ENCODE measurements around the gene GLS. TPM values are rescaled to one million over a fixed set of nuclear protein-coding genes. Genes with fewer than 3 reads are reported as not detected.
"Not testable (repeated sequence)": the region's sequence is repeated elsewhere in the genome, so short reads cannot be mapped to it uniquely, and the experiment has no call there.

The GLS gene
- total RNA-seq, 1 donor from 2014 or later = 163 TPM

- Histone ChIP-seq H3K9ac (ENCODE audit: low read depth in 1 of 3, low read length in 3 of 3) (no peak overlapping the region), H3K27me3 (ENCODE audit: control insufficient read depth in 3 of 3, insufficient read depth in 3 of 3, low read length in 3 of 3) (no peaks in the 10 kb centered on the region), H3K36me3 (ENCODE audit: control insufficient read depth in 3 of 3, insufficient read depth in 3 of 3, low read length in 3 of 3) (no peaks in the 10 kb centered on the region), H3K4me3 (ENCODE audit: low read length in 3 of 3) (no peak overlapping the region), H3K4me1 (ENCODE audit: control insufficient read depth in 3 of 3, insufficient read depth in 3 of 3, low read length in 3 of 3) (peaks cover 0 to 4% (median 0%) of the 10 kb centered on the region in 3 donors), H3K27ac (ENCODE audit: low read depth, low read length) (no peak overlapping the region), H3K9me3 (ENCODE audit: control insufficient read depth in 3 of 3, low read length in 3 of 3) (no peaks in the 10 kb centered on the region)
Observed at GRCh38 chr2:190941571-190941970, 61.0 kb downstream of the GLS start.

- H3K9ac ChIP-seq (ENCODE audit: low read depth in 1 of 3, low read length in 3 of 3) = no peak overlapping the region
- no peaks in the 10 kb centered on the region for H3K27me3 ChIP-seq (ENCODE audit: control insufficient read depth in 3 of 3, insufficient read depth in 3 of 3, low read length in 3 of 3)
- H3K4me3 ChIP-seq (ENCODE audit: low read length in 3 of 3) = no peak overlapping the region
- H3K4me1 ChIP-seq (ENCODE audit: control insufficient read depth in 3 of 3, insufficient read depth in 3 of 3, low read length in 3 of 3) = peaks cover 0 to 8% (median 2%) of the 10 kb centered on the region in 3 donors
- H3K36me3 ChIP-seq (ENCODE audit: control insufficient read depth in 3 of 3, insufficient read depth in 3 of 3, low read length in 3 of 3) = no peaks in the 10 kb centered on the region
- H3K9me3 ChIP-seq (ENCODE audit: control insufficient read depth in 3 of 3, low read length in 3 of 3) = no peaks in the 10 kb centered on the region
- H3K27ac ChIP-seq (ENCODE audit: low read depth, low read length) = no peak overlapping the region
Observed at GRCh38 chr2:190942697-190943096, 62.1 kb downstream of the GLS start.

- Histone ChIP-seq H3K36me3 (ENCODE audit: control insufficient read depth in 3 of 3, insufficient read depth in 3 of 3, low read length in 3 of 3) (no peaks in the 10 kb centered on the region), H3K27me3 (ENCODE audit: control insufficient read depth in 3 of 3, insufficient read depth in 3 of 3, low read length in 3 of 3) (no peaks in the 10 kb centered on the region), H3K4me3 (ENCODE audit: low read length in 3 of 3) (no peak overlapping the region), H3K4me1 (ENCODE audit: control insufficient read depth in 3 of 3, insufficient read depth in 3 of 3, low read length in 3 of 3) (peaks cover 0 to 11% (median 3%) of the 10 kb centered on the region in 3 donors), H3K27ac (ENCODE audit: low read depth, low read length) (no peak overlapping the region), H3K9ac (ENCODE audit: low read depth in 1 of 3, low read length in 3 of 3) (no peak overlapping the region), H3K9me3 (ENCODE audit: control insufficient read depth in 3 of 3, low read length in 3 of 3) (no peaks in the 10 kb centered on the region)
Observed at GRCh38 chr2:190943706-190944105, 63.1 kb downstream of the GLS start.

- Histone ChIP-seq H3K36me3 (ENCODE audit: control insufficient read depth in 3 of 3, insufficient read depth in 3 of 3, low read length in 3 of 3) (no peaks in the 10 kb centered on the region), H3K4me3 (ENCODE audit: low read length in 3 of 3) (no peak overlapping the region), H3K4me1 (ENCODE audit: control insufficient read depth in 3 of 3, insufficient read depth in 3 of 3, low read length in 3 of 3) (peaks cover 2 to 8% (median 3%) of the 10 kb centered on the region in 3 donors), H3K9me3 (ENCODE audit: control insufficient read depth in 3 of 3, low read length in 3 of 3) (no peaks in the 10 kb centered on the region), H3K27me3 (ENCODE audit: control insufficient read depth in 3 of 3, insufficient read depth in 3 of 3, low read length in 3 of 3) (no peaks in the 10 kb centered on the region), H3K27ac (ENCODE audit: low read depth, low read length) (no peak overlapping the region), H3K9ac (ENCODE audit: low read depth in 1 of 3, low read length in 3 of 3) (no peak overlapping the region)
Observed at GRCh38 chr2:190947141-190947540, 66.5 kb downstream of the GLS start.

GRCh38 chr2:190947711-190948251 is 67.2 kb downstream of the GLS start:
- Histone ChIP-seq H3K27me3 (ENCODE audit: control insufficient read depth in 3 of 3, insufficient read depth in 3 of 3, low read length in 3 of 3) (no peaks in the 10 kb centered on the region), H3K4me3 (ENCODE audit: low read length in 3 of 3) (peak overlapping the region in 1 of 3 donors; percentile 44), H3K9ac (ENCODE audit: low read depth in 1 of 3, low read length in 3 of 3) (peak overlapping the region in 1 of 3 donors; percentile 51), H3K9me3 (ENCODE audit: control insufficient read depth in 3 of 3, low read length in 3 of 3) (no peaks in the 10 kb centered on the region), H3K36me3 (ENCODE audit: control insufficient read depth in 3 of 3, insufficient read depth in 3 of 3, low read length in 3 of 3) (no peaks in the 10 kb centered on the region), H3K27ac (ENCODE audit: low read depth, low read length) (no peak overlapping the region), H3K4me1 (ENCODE audit: control insufficient read depth in 3 of 3, insufficient read depth in 3 of 3, low read length in 3 of 3) (peaks cover 2 to 8% (median 3%) of the 10 kb centered on the region in 3 donors)

- H3K27ac ChIP-seq (ENCODE audit: low read depth, low read length) = no peak overlapping the region
- no peaks in the 10 kb centered on the region for H3K27me3 ChIP-seq (ENCODE audit: control insufficient read depth in 3 of 3, insufficient read depth in 3 of 3, low read length in 3 of 3)
- H3K36me3 ChIP-seq (ENCODE audit: control insufficient read depth in 3 of 3, insufficient read depth in 3 of 3, low read length in 3 of 3) = no peaks in the 10 kb centered on the region
- H3K4me1 ChIP-seq (ENCODE audit: control insufficient read depth in 3 of 3, insufficient read depth in 3 of 3, low read length in 3 of 3) = peaks cover 2 to 8% (median 3%) of the 10 kb centered on the region in 3 donors
- no peak overlapping the region for H3K9ac ChIP-seq (ENCODE audit: low read depth in 1 of 3, low read length in 3 of 3)
- no peaks in the 10 kb centered on the region for H3K9me3 ChIP-seq (ENCODE audit: control insufficient read depth in 3 of 3, low read length in 3 of 3)
- no peak overlapping the region for H3K4me3 ChIP-seq (ENCODE audit: low read length in 3 of 3)
Observed at GRCh38 chr2:190948671-190949070, 68.0 kb downstream of the GLS start.

- Histone ChIP-seq H3K4me1 (ENCODE audit: control insufficient read depth in 3 of 3, insufficient read depth in 3 of 3, low read length in 3 of 3) (peaks cover 2 to 8% (median 3%) of the 10 kb centered on the region in 3 donors), H3K27me3 (ENCODE audit: control insufficient read depth in 3 of 3, insufficient read depth in 3 of 3, low read length in 3 of 3) (no peaks in the 10 kb centered on the region), H3K4me3 (ENCODE audit: low read length in 3 of 3) (no peak overlapping the region), H3K9ac (ENCODE audit: low read depth in 1 of 3, low read length in 3 of 3) (no peak overlapping the region), H3K27ac (ENCODE audit: low read depth, low read length) (no peak overlapping the region), H3K36me3 (ENCODE audit: control insufficient read depth in 3 of 3, insufficient read depth in 3 of 3, low read length in 3 of 3) (no peaks in the 10 kb centered on the region), H3K9me3 (ENCODE audit: control insufficient read depth in 3 of 3, low read length in 3 of 3) (no peaks in the 10 kb centered on the region)
Observed at GRCh38 chr2:190950566-190950991, 70.0 kb downstream of the GLS start.

GRCh38 chr2:190953257-190953656 is 72.6 kb downstream of the GLS start:
- no peaks in the 10 kb centered on the region for H3K36me3 ChIP-seq (ENCODE audit: control insufficient read depth in 3 of 3, insufficient read depth in 3 of 3, low read length in 3 of 3)
- H3K27ac ChIP-seq (ENCODE audit: low read depth, low read length) = no peak overlapping the region
- peaks cover 0 to 5% (median 2%) of the 10 kb centered on the region in 3 donors for H3K4me1 ChIP-seq (ENCODE audit: control insufficient read depth in 3 of 3, insufficient read depth in 3 of 3, low read length in 3 of 3)
- H3K27me3 ChIP-seq (ENCODE audit: control insufficient read depth in 3 of 3, insufficient read depth in 3 of 3, low read length in 3 of 3) = no peaks in the 10 kb centered on the region
- no peaks in the 10 kb centered on the region for H3K9me3 ChIP-seq (ENCODE audit: control insufficient read depth in 3 of 3, low read length in 3 of 3)
- no peak overlapping the region for H3K9ac ChIP-seq (ENCODE audit: low read depth in 1 of 3, low read length in 3 of 3)
- H3K4me3 ChIP-seq (ENCODE audit: low read length in 3 of 3) = no peak overlapping the region

- peaks cover 5 to 22% (median 11%) of the 10 kb centered on the region in 3 donors for H3K36me3 ChIP-seq (ENCODE audit: control insufficient read depth in 3 of 3, insufficient read depth in 3 of 3, low read length in 3 of 3)
Observed at GRCh38 chr2:190959911-190960788, 79.5 kb downstream of the GLS start.

GRCh38 chr2:190961117-190961516 is 80.5 kb downstream of the GLS start:
- not testable (repeated sequence) for H3K9me3 ChIP-seq (ENCODE audit: control insufficient read depth in 3 of 3, low read length in 3 of 3); H3K4me1 ChIP-seq (ENCODE audit: control insufficient read depth in 3 of 3, insufficient read depth in 3 of 3, low read length in 3 of 3); H3K27ac ChIP-seq (ENCODE audit: low read depth, low read length); H3K9ac ChIP-seq (ENCODE audit: low read depth in 1 of 3, low read length in 3 of 3); H3K27me3 ChIP-seq (ENCODE audit: control insufficient read depth in 3 of 3, insufficient read depth in 3 of 3, low read length in 3 of 3); H3K4me3 ChIP-seq (ENCODE audit: low read length in 3 of 3)
- H3K36me3 ChIP-seq (ENCODE audit: control insufficient read depth in 3 of 3, insufficient read depth in 3 of 3, low read length in 3 of 3) = peaks cover 9 to 26% (median 18%) of the 10 kb centered on the region in 3 donors

More at GRCh38 chr2:190959911-190960788, 79.5 kb downstream of the GLS start:
- Histone ChIP-seq H3K27ac (ENCODE audit: low read depth, low read length) (no peak overlapping the region), H3K9ac (ENCODE audit: low read depth in 1 of 3, low read length in 3 of 3) (no peak overlapping the region), H3K4me1 (ENCODE audit: control insufficient read depth in 3 of 3, insufficient read depth in 3 of 3, low read length in 3 of 3) (no peaks in the 10 kb centered on the region), H3K27me3 (ENCODE audit: control insufficient read depth in 3 of 3, insufficient read depth in 3 of 3, low read length in 3 of 3) (no peaks in the 10 kb centered on the region), H3K9me3 (ENCODE audit: control insufficient read depth in 3 of 3, low read length in 3 of 3) (no peaks in the 10 kb centered on the region), H3K4me3 (ENCODE audit: low read length in 3 of 3) (no peak overlapping the region)

Data from skeletal muscle tissue (tissue), 4 donors.